ENCODE data around the gene MGAT4A.
"Not testable (repeated sequence)": the region's sequence is repeated elsewhere in the genome, so short reads cannot be mapped to it uniquely, and the experiment has no call there.

The MGAT4A gene

GRCh38 chr2:98674233-98674964 is 56.5 kb downstream of the MGAT4A start:
- TF ChIP-seq CTCF (IDR thresholded peaks at IDR 0.05; ENCODE audit: extremely low read depth, insufficient read depth, missing control alignments) = no peak

GRCh38 chr2:98669675-98670074 is 61.3 kb downstream of the MGAT4A start:
- TF ChIP-seq CTCF (IDR thresholded peaks at IDR 0.05; ENCODE audit: extremely low read depth, insufficient read depth, missing control alignments) = no peak
- in situ Hi-C loops (cut with MboI; ENCODE audit: low pct_unique_long_range_greater_than_20kb, low sequenced_read_pairs, unreplicated experiment) = no loop called here
- no peak for DNase-seq (ENCODE audit: low spot score)

More at GRCh38 chr2:98674233-98674964, 56.5 kb downstream of the MGAT4A start:
- DNase-seq (ENCODE audit: low spot score) = no peak
- in situ Hi-C loops (cut with MboI; ENCODE audit: low pct_unique_long_range_greater_than_20kb, low sequenced_read_pairs, unreplicated experiment) = no loop called here

GRCh38 chr2:98665677-98666076 is 65.3 kb downstream of the MGAT4A start:
- no peak for DNase-seq (ENCODE audit: low spot score)
- no peak for TF ChIP-seq CTCF (IDR thresholded peaks at IDR 0.05; ENCODE audit: extremely low read depth, insufficient read depth, missing control alignments)
- in situ Hi-C loops (cut with MboI; ENCODE audit: low pct_unique_long_range_greater_than_20kb, low sequenced_read_pairs, unreplicated experiment) = no loop called here

- in situ Hi-C loops (cut with MboI; ENCODE audit: low pct_unique_long_range_greater_than_20kb, low sequenced_read_pairs, unreplicated experiment) = no loop called here
- no peak for DNase-seq (ENCODE audit: low spot score)
Observed at GRCh38 chr2:98664323-98664722, 66.6 kb downstream of the MGAT4A start.

GRCh38 chr2:98663511-98664090 is 67.3 kb downstream of the MGAT4A start:
- TF ChIP-seq CTCF (IDR thresholded peaks at IDR 0.05; ENCODE audit: extremely low read depth, insufficient read depth, missing control alignments) = no peak
- no peak for DNase-seq (ENCODE audit: low spot score)
- in situ Hi-C loops (cut with MboI; ENCODE audit: low pct_unique_long_range_greater_than_20kb, low sequenced_read_pairs, unreplicated experiment) = no loop called here

More at GRCh38 chr2:98664323-98664722, 66.6 kb downstream of the MGAT4A start:
- no peak for TF ChIP-seq CTCF (IDR thresholded peaks at IDR 0.05; ENCODE audit: extremely low read depth, insufficient read depth, missing control alignments)

GRCh38 chr2:98659491-98659840 is 71.5 kb downstream of the MGAT4A start:
- in situ Hi-C loops (cut with MboI; ENCODE audit: low pct_unique_long_range_greater_than_20kb, low sequenced_read_pairs, unreplicated experiment); DNase-seq (ENCODE audit: low spot score): not testable (repeated sequence)

- in situ Hi-C loops (cut with MboI; ENCODE audit: low pct_unique_long_range_greater_than_20kb, low sequenced_read_pairs, unreplicated experiment) = no loop called here
- TF ChIP-seq CTCF (IDR thresholded peaks at IDR 0.05; ENCODE audit: extremely low read depth, insufficient read depth, missing control alignments) = no peak
- no peak for DNase-seq (ENCODE audit: low spot score)
Observed at GRCh38 chr2:98658816-98659490, 72.0 kb downstream of the MGAT4A start.

Measured in GM13977 (cell line).